A549 (cell line): ENCODE measurements around the gene BCAS1. TPM values are rescaled to one million over a fixed set of nuclear protein-coding genes. Genes with fewer than 3 reads are reported as not detected.
A peak's percentile ranks its signal among the peaks of the same experiment; 100 is the strongest.

Experiments
- ATAC-seq, 2 experiments: fragments of 200-7000 bp in 1 of 2; fragments of >200 bp in 1 of 2; cut with Nextera tagmentation in 1 of 2; cut with Tn5 transposase in 1 of 2; 3 replicates each; pipeline versions ENCODE4 v1.8.0 to v1.9.1; 2018 to 2020; ENCODE audit warnings: mild to moderate bottlenecking in 1 of 2, moderate library complexity in 1 of 2
- CTCF ChIA-PET: fragments of 300-600 bp; sonication (Branson Sonifier 250); formaldehyde crosslinking; extraction: SDS; loops from one replicate; lab custom pipeline; 2021; ENCODE audit warnings: antibody characterized with exemption, inconsistent platforms; lab: Yijun Ruan, JAX
- POLR2A ChIA-PET: fragments of 350-600 bp; formaldehyde crosslinking; extraction: SDS; loops from one replicate; lab custom pipeline; 2021; ENCODE audit warnings: antibody characterized with exemption, inconsistent platforms; lab: Yijun Ruan, JAX
- DNase-seq, 2 experiments: peaks; one replicate each; pipeline versions ENCODE4 v3.0.0 to v3.0.0-alpha.2; 2011 to 2016; ENCODE audit warnings: low read depth in 1 of 2, low spot score in 1 of 2
- FAIRE-seq: peaks from 2 replicates; lab custom pipeline; 2011; peaks lifted over from hg19 to GRCh38; lab: Jason Lieb, UNC
- H3K27ac ChIP-seq, 2 experiments: fragments of >200 bp; sonication (Bioruptor Twin); formaldehyde crosslinking; 3 replicates each; pipeline ENCODE4 v1.5.1; 2016 to 2017
- H3K4me1 ChIP-seq: fragments of >200 bp; sonication (Bioruptor Twin); formaldehyde crosslinking; 3 replicates; pipeline ENCODE4 v1.6.1; 2016
- H3K4me2 ChIP-seq: fragments of >200 bp; sonication (Bioruptor Twin); formaldehyde crosslinking; 3 replicates; pipeline ENCODE4 v1.6.1; 2016
- H3K4me3 ChIP-seq: fragments of >200 bp; sonication (Bioruptor Twin); formaldehyde crosslinking; 3 replicates; pipeline ENCODE4 v1.5.1; 2016
- H3K9me3 ChIP-seq: fragments of >200 bp; sonication (Bioruptor Twin); formaldehyde crosslinking; 3 replicates; pipeline ENCODE4 v1.6.1; 2016
- CBX2 ChIP-seq: fragments of 200-600 bp; sonication (generic); IDR thresholded peaks from 2 replicates; pipeline ENCODE4 v1.6.1; 2016; ENCODE audit warnings: low read depth, mild to moderate bottlenecking, borderline replicate concordance
- CBX8 ChIP-seq: fragments of 200-600 bp; sonication (generic); IDR thresholded peaks from 2 replicates; pipeline ENCODE4 v1.6.1; 2016
- CHD4 ChIP-seq: fragments of 200-600 bp; sonication (generic); IDR thresholded peaks from 2 replicates; pipeline ENCODE4 v1.6.1; 2016; ENCODE audit warnings: antibody characterized with exemption, mild to moderate bottlenecking, borderline replicate concordance
- EHF ChIP-seq: fragments of 250-450 bp; sonication (Bioruptor Pico); IDR thresholded peaks from 2 replicates; pipeline ENCODE4 v1.5.0; 2020; ENCODE audit warnings: mild to moderate bottlenecking
- EHMT2 ChIP-seq: fragments of 200-600 bp; sonication (generic); IDR thresholded peaks from 2 replicates; pipeline ENCODE4 v1.6.1; 2016; ENCODE audit warnings: antibody characterized with exemption, low read depth, mild to moderate bottlenecking, moderate library complexity
- EP300 ChIP-seq, 2 experiments: fragments of >200 bp; sonication (Bioruptor Twin); formaldehyde crosslinking; IDR thresholded peaks; 2 replicates in 1 of 2; 3 replicates in 1 of 2; pipeline ENCODE4 v1.6.1; 2016 to 2017
- FOSL2 ChIP-seq, 2 experiments: fragments of 450-650 bp in 1 of 2; fragments of >200 bp in 1 of 2; sonication (Bioruptor Twin) in 1 of 2; formaldehyde crosslinking; IDR thresholded peaks; 2 replicates each; pipeline versions ENCODE4 v1.5.0 to v1.6.1; 2016 to 2020; ENCODE audit warnings: mild to moderate bottlenecking in 1 of 2, moderate library complexity in 1 of 2
- JUN ChIP-seq, 2 experiments: fragments of >200 bp; sonication (Bioruptor Twin); formaldehyde crosslinking; IDR thresholded peaks; 2 replicates in 1 of 2; 3 replicates in 1 of 2; pipeline ENCODE4 v1.6.1; 2016 to 2017
- KDM1A ChIP-seq: fragments of 200-600 bp; sonication (generic); IDR thresholded peaks from 2 replicates; pipeline ENCODE4 v1.6.1; 2016; ENCODE audit warnings: low read depth, mild to moderate bottlenecking
- KDM5A ChIP-seq: fragments of 200-600 bp; sonication (generic); IDR thresholded peaks from 2 replicates; pipeline ENCODE4 v1.6.1; 2016; ENCODE audit warnings: antibody characterized with exemption, mild to moderate bottlenecking
- MAFK ChIP-seq: fragments of 450-650 bp; IDR thresholded peaks from 2 replicates; pipeline ENCODE4 v1.6.1; 2014; ENCODE audit not compliant: partially characterized antibody
- MYC ChIP-seq: IDR thresholded peaks from 2 replicates; pipeline ENCODE4 v1.6.1; 2012; ENCODE audit warnings: mild to moderate bottlenecking, inconsistent platforms, low read length, improper control_type of control experiment, borderline replicate concordance
- NFE2L2 ChIP-seq: fragments of 150-350 bp; conservative IDR thresholded peaks from 2 replicates; pipeline ENCODE4 v1.6.1; 2014; ENCODE audit warnings: low read length
- NPAS2 ChIP-seq: fragments of 250-450 bp; sonication (Bioruptor Pico); IDR thresholded peaks from 2 replicates; pipeline ENCODE4 v1.8.0; 2022; ENCODE audit warnings: mild to moderate bottlenecking, moderate library complexity, borderline replicate concordance
- POLR2A ChIP-seq: IDR thresholded peaks from 2 replicates; pipeline ENCODE4 v1.6.1; 2012; ENCODE audit warnings: mild to moderate bottlenecking, low read length
- RARB ChIP-seq: fragments of 250-450 bp; sonication (Bioruptor Pico); IDR thresholded peaks from 2 replicates; pipeline ENCODE4 v1.8.0; 2021; ENCODE audit warnings: mild to moderate bottlenecking, moderate library complexity
- SREBF2 ChIP-seq: fragments of 450-650 bp; IDR thresholded peaks from 2 replicates; pipeline ENCODE4 v1.6.1; 2014; ENCODE audit warnings: mild to moderate bottlenecking, moderate library complexity
- TP53 ChIP-seq: fragments of 250-450 bp; sonication (Bioruptor Pico); IDR thresholded peaks from 2 replicates; pipeline ENCODE4 v1.5.0; 2021; ENCODE audit warnings: mild to moderate bottlenecking, moderate library complexity
- ZFP36 ChIP-seq: fragments of 450-650 bp; IDR thresholded peaks from 2 replicates; pipeline ENCODE4 v1.6.1; 2014; ENCODE audit warnings: borderline replicate concordance; ENCODE audit not compliant: partially characterized antibody
- ZSCAN20 ChIP-seq: fragments of 250-450 bp; sonication (Bioruptor Pico); IDR thresholded peaks from 2 replicates; pipeline ENCODE4 v1.8.0; 2022; ENCODE audit warnings: mild to moderate bottlenecking, moderate library complexity
- WGBS: methylation state at CpG from one replicate; pipeline ENCODE4 v1.1.6; 2017; ENCODE audit errors: missing lambda C conversion rate; 5-methylcytosine and 5-hydroxymethylcytosine counted together
- polyA plus RNA-seq, 4 experiments: library from polyadenylated mRNA; depleted of rRNA in 3 of 4; stranded (reverse); fragments of >200 nt; fragmentation: RNase III in 1 of 4; extraction: RNeasy Plus Mini Kit Qiagen cat#74134 plus additional on column Dnase treatment in 1 of 4; gene quantifications; 2 replicates in 3 of 4; 3 replicates in 1 of 4; pipeline ENCODE4 v1.2.3, GENCODE V29; 2011 to 2017
- TF ChIP-seq, protein P1 (sequence below): fragments of >200 bp; sonication (Bioruptor Twin); formaldehyde crosslinking; IDR thresholded peaks from 3 replicates; pipeline ENCODE4 v1.5.1; 2016
- TF ChIP-seq, protein P2 (sequence below): fragments of >200 bp; sonication (Bioruptor Twin); formaldehyde crosslinking; IDR thresholded peaks from 2 replicates; pipeline ENCODE4 v1.6.1; 2016
- TF ChIP-seq, protein P3 (sequence below): fragments of 150-350 bp; IDR thresholded peaks from 2 replicates; pipeline ENCODE4 v1.6.1; 2014; ENCODE audit warnings: low read depth, mild to moderate bottlenecking, low read length
- TF ChIP-seq, protein P4 (sequence below): fragments of 200-600 bp; sonication (generic); IDR thresholded peaks from 2 replicates; pipeline ENCODE4 v1.6.1; 2016; ENCODE audit warnings: antibody characterized with exemption, mild to moderate bottlenecking, moderate library complexity
- TF ChIP-seq, protein P5 (sequence below): fragments of 250-450 bp; sonication (Bioruptor Pico); IDR thresholded peaks from 2 replicates; pipeline ENCODE4 v1.5.0; 2020; ENCODE audit warnings: low read depth, mild to moderate bottlenecking, moderate library complexity
- TF ChIP-seq, protein P6 (sequence below): fragments of 250-450 bp; sonication (Bioruptor Pico); IDR thresholded peaks from 2 replicates; pipeline ENCODE4 v1.5.0; 2021; ENCODE audit warnings: mild to moderate bottlenecking, moderate library complexity, borderline replicate concordance

Gene BCAS1
- polyA plus RNA-seq, 2 of the 4 experiments (the other 2 are of a cell fraction), result 1.4 to 3.9 TPM

DNA sequence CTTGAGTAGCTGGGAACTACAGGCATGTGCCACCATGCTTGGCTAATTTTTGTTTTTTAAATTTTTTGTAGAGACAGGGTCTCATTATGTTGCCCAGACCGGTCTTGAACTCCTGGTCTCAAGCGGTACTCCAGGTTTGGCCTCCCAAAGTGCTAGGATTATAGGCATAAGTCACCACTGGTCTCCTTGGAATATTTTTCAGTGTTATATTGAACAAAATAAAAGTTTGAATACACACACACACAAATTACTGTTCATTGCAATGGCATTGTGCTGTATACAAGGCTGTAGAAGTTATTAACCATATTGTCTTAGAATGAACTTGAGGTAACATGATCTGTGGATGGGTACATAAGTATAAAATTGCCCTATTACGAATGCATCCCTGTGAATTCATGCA lies 166.1 kb downstream of the BCAS1 start:
- CTCF ChIA-PET, result interaction anchor here (0.7 to 5.5 kb wide), 3 partner anchors 11 to 226 kb away, joined by 4 to 29 read pairs (median 4); no protein-coding TSS in a partner anchor
- no peak for DNase-seq
- Histone ChIP-seq H3K4me2 (no peak overlapping the region), H3K9me3 (no peaks in the 10 kb centered on the region), H3K4me3 (no peak overlapping the region), H3K4me1 (peaks cover 59% of the 10 kb centered on the region), H3K27ac (peak overlapping the region in 1 of 2 experiments; percentile 55; a peak in 3 of 6 replicates)
- POLR2A ChIA-PET, result interaction anchor here (0.7 kb wide), 1 partner anchor 271 kb away, joined by 3 read pairs; no protein-coding TSS in a partner anchor
- no peak for FAIRE-seq
- TF ChIP-seq CBX2, result no peak
- no peak for TF ChIP-seq CBX8
- TF ChIP-seq MAFK, result no peak
- TF ChIP-seq, protein P1, sequence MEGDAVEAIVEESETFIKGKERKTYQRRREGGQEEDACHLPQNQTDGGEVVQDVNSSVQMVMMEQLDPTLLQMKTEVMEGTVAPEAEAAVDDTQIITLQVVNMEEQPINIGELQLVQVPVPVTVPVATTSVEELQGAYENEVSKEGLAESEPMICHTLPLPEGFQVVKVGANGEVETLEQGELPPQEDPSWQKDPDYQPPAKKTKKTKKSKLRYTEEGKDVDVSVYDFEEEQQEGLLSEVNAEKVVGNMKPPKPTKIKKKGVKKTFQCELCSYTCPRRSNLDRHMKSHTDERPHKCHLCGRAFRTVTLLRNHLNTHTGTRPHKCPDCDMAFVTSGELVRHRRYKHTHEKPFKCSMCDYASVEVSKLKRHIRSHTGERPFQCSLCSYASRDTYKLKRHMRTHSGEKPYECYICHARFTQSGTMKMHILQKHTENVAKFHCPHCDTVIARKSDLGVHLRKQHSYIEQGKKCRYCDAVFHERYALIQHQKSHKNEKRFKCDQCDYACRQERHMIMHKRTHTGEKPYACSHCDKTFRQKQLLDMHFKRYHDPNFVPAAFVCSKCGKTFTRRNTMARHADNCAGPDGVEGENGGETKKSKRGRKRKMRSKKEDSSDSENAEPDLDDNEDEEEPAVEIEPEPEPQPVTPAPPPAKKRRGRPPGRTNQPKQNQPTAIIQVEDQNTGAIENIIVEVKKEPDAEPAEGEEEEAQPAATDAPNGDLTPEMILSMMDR, result no peak
- no peak for TF ChIP-seq CHD4
- TF ChIP-seq, protein P2, sequence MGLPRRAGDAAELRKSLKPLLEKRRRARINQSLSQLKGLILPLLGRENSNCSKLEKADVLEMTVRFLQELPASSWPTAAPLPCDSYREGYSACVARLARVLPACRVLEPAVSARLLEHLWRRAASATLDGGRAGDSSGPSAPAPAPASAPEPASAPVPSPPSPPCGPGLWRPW, result no peak
- TF ChIP-seq POLR2A, result no peak
- no peak for TF ChIP-seq TP53 (CRISPR knock-in tag)
- TF ChIP-seq, protein P3, sequence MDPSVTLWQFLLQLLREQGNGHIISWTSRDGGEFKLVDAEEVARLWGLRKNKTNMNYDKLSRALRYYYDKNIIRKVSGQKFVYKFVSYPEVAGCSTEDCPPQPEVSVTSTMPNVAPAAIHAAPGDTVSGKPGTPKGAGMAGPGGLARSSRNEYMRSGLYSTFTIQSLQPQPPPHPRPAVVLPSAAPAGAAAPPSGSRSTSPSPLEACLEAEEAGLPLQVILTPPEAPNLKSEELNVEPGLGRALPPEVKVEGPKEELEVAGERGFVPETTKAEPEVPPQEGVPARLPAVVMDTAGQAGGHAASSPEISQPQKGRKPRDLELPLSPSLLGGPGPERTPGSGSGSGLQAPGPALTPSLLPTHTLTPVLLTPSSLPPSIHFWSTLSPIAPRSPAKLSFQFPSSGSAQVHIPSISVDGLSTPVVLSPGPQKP, result no peak
- no peak for TF ChIP-seq RARB (CRISPR knock-in tag)
- no peak for TF ChIP-seq NPAS2
- no peak for TF ChIP-seq EHF (CRISPR knock-in tag)
- TF ChIP-seq EHMT2, result no peak
- no peak for TF ChIP-seq ZFP36
- TF ChIP-seq ZSCAN20, result no peak
- no peak for TF ChIP-seq SREBF2
- no peak for TF ChIP-seq JUN (IDR thresholded peaks at IDR 0.05)
- no peak for TF ChIP-seq NFE2L2
- TF ChIP-seq FOSL2 (IDR thresholded peaks at IDR 0.05), result no peak
- no peak for TF ChIP-seq FOSL2 (CRISPR knock-in tag; IDR thresholded peaks at IDR 0.05)
- no peak for TF ChIP-seq KDM5A
- WGBS, result 92% methylated on average over 3 of the region's 3 CpGs
- ATAC-seq, result no peak

DNA sequence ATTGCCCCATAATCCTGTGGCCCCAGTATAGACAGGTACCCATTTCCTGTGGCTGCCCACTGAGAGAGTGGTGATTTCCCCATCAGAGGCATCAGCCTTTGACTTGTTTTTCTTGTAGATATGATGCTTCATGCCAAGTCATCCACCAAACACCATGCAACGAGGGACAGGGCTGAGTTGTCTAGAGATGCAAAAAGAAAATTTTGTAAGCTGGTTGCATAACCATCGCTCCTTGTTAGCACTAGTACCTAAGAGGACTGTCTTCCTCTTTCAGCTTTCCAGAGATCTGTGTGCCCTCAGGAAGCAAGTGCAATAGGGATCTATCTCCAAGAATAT lies 166.8 kb downstream of the BCAS1 start:
- H3K27ac ChIP-seq, result peak overlapping the region; percentile 21 to 55; a peak in 3 of 6 replicates
- DNase-seq, result no peak
- no peak overlapping the region for H3K4me3 ChIP-seq
- CTCF ChIA-PET, result interaction anchor here (0.6 to 5.5 kb wide), 3 partner anchors 12 to 252 kb away, joined by 4 to 29 read pairs (median 6); no protein-coding TSS in a partner anchor
- POLR2A ChIA-PET, result no interaction called here
- no peak for FAIRE-seq
- H3K9me3 ChIP-seq, result no peaks in the 10 kb centered on the region
- peaks cover 62% of the 10 kb centered on the region for H3K4me1 ChIP-seq
- no peak for ATAC-seq
- 68% methylated on average over 2 of the region's 2 CpGs for WGBS
- H3K4me2 ChIP-seq, result no peak overlapping the region
- TF ChIP-seq, protein P4, sequence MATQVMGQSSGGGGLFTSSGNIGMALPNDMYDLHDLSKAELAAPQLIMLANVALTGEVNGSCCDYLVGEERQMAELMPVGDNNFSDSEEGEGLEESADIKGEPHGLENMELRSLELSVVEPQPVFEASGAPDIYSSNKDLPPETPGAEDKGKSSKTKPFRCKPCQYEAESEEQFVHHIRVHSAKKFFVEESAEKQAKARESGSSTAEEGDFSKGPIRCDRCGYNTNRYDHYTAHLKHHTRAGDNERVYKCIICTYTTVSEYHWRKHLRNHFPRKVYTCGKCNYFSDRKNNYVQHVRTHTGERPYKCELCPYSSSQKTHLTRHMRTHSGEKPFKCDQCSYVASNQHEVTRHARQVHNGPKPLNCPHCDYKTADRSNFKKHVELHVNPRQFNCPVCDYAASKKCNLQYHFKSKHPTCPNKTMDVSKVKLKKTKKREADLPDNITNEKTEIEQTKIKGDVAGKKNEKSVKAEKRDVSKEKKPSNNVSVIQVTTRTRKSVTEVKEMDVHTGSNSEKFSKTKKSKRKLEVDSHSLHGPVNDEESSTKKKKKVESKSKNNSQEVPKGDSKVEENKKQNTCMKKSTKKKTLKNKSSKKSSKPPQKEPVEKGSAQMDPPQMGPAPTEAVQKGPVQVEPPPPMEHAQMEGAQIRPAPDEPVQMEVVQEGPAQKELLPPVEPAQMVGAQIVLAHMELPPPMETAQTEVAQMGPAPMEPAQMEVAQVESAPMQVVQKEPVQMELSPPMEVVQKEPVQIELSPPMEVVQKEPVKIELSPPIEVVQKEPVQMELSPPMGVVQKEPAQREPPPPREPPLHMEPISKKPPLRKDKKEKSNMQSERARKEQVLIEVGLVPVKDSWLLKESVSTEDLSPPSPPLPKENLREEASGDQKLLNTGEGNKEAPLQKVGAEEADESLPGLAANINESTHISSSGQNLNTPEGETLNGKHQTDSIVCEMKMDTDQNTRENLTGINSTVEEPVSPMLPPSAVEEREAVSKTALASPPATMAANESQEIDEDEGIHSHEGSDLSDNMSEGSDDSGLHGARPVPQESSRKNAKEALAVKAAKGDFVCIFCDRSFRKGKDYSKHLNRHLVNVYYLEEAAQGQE, result no peak
- TF ChIP-seq KDM1A (no peak), EP300 (IDR thresholded peaks at IDR 0.05) (no peak), MYC (no peak)
- TF ChIP-seq, protein P5, sequence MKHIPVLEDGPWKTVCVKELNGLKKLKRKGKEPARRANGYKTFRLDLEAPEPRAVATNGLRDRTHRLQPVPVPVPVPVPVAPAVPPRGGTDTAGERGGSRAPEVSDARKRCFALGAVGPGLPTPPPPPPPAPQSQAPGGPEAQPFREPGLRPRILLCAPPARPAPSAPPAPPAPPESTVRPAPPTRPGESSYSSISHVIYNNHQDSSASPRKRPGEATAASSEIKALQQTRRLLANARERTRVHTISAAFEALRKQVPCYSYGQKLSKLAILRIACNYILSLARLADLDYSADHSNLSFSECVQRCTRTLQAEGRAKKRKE (CRISPR knock-in tag), result no peak
- TF ChIP-seq, protein P1, result no peak
- TF ChIP-seq, protein P6, sequence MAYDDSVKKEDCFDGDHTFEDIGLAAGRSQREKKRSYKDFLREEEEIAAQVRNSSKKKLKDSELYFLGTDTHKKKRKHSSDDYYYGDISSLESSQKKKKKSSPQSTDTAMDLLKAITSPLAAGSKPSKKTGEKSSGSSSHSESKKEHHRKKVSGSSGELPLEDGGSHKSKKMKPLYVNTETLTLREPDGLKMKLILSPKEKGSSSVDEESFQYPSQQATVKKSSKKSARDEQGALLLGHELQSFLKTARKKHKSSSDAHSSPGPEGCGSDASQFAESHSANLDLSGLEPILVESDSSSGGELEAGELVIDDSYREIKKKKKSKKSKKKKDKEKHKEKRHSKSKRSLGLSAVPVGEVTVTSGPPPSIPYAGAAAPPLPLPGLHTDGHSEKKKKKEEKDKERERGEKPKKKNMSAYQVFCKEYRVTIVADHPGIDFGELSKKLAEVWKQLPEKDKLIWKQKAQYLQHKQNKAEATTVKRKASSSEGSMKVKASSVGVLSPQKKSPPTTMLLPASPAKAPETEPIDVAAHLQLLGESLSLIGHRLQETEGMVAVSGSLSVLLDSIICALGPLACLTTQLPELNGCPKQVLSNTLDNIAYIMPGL (CRISPR knock-in tag), result no peak
